Central memory CD8-positive, alpha-beta T cell (primary cell): ENCODE data around the gene GRK6.

Experiments used
- ATAC-seq: fragments of 150-1000 bp; cut with Tn5 transposase; replicated peaks from 2 replicates; pipeline ENCODE4 v1.10.0; 2022; ENCODE audit warnings: mild to moderate bottlenecking, moderate FRiP score, moderate number of reproducible peaks; ENCODE audit not compliant: poor library complexity, severe bottlenecking; ENCODE audit errors: extremely low read depth
- DNase-seq, 2 donors: peaks; one replicate each; pipeline ENCODE4 v3.0.0; 2021; ENCODE audit warnings: low spot score in 2 of 2
- H3K27ac Mint-ChIP-seq: one replicate; pipeline ENCODE4 v1.8.0; 2022; ENCODE audit warnings: low read depth, mild to moderate bottlenecking, moderate library complexity, mixed read lengths
- H3K27me3 Mint-ChIP-seq: one replicate; pipeline ENCODE4 v1.8.0; 2022; ENCODE audit warnings: mixed read lengths
- H3K36me3 Mint-ChIP-seq: one replicate; pipeline ENCODE4 v1.8.0; 2022; ENCODE audit warnings: mild to moderate bottlenecking, moderate library complexity, mixed read lengths; ENCODE audit not compliant: insufficient read depth
- H3K4me1 Mint-ChIP-seq: one replicate; pipeline ENCODE4 v1.8.0; 2022; ENCODE audit warnings: mixed read lengths
- H3K4me3 Mint-ChIP-seq: one replicate; pipeline ENCODE4 v1.8.0; 2022; ENCODE audit warnings: mild to moderate bottlenecking, moderate library complexity, mixed read lengths
- H3K9me3 Mint-ChIP-seq: one replicate; pipeline ENCODE4 v1.8.0; 2022; ENCODE audit warnings: mixed read lengths

The GRK6 gene

DNA sequence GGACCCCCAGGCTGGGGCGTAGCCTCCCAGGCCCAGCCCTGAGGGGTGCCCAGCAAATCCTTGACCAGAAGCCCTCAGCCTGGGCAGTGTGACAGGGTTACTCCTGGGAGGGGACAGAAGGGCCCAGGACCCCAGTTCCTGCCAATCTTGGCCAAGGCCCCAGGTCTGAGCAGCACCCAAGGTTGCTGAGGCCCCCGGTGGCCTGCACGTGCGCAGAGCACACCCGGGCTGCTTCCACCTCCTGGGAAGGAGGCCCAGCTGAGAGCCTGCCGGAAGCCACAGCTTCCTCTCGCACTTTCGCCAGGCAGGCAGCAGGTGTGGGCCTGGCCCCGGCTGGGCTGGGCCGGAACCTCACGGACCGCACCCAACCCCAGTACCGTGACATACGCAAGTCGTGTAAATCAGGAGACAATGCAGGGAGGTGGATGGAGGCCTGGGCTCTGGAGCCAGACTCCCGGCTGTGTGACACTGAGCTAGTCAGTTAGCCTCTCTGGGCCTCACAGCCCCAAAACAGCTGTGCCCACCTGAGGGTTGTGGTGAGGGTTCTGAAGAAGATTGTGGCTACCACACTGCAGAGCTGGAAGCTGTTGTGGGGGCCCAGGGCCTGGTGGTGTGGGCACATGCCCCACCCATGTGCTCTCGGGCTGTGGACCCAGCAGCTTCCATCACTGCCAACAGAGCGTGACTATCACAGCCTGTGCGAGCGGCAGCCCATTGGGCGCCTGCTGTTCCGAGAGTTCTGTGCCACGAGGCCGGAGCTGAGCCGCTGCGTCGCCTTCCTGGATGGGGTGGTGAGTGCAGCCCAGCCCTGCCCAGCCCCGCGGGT, 5.1 kb downstream of the GRK6 start:
- Mint-ChIP-seq H3K27ac (peak overlapping the region; percentile 93), H3K27me3 (no peaks in the 10 kb centered on the region), H3K9me3 (no peaks in the 10 kb centered on the region), H3K36me3 (peaks cover 67% of the 10 kb centered on the region), H3K4me3 (peak overlapping the region; percentile 80), H3K4me1 (peaks cover 49% of the 10 kb centered on the region)
- ATAC-seq (peak; percentile 55), DNase-seq (peak; percentile 56 to 76)

DNA sequence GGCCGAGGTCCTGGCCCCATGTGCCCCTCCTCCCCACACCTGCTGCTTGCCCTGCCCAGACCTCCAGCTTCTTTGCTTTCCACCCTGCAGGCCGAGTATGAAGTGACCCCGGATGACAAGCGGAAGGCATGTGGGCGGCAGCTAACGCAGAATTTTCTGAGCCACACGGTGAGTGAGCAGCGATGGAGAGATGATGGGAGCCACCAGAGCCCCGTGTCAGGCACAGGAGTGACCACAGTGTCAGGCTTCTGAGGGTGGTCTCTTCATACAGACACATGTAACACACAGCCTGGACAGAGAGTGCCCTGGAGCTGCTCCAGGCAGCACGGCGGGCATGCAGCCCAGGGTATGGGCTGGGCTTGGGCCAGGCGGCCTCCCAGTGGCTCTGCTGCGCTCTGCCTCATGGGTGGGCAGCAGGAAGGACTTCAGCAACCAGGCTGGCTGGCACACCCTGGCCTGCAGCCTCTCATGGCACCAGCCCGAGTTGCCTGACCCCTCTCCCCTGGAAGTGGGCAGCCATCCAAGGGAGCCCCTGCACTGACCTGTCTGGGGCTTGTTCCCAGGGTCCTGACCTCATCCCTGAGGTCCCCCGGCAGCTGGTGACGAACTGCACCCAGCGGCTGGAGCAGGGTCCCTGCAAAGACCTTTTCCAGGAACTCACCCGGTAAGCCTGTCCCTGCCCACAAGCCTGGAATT, 5.8 kb downstream of the GRK6 start:
- Mint-ChIP-seq H3K27me3 (no peaks in the 10 kb centered on the region), H3K9me3 (no peaks in the 10 kb centered on the region), H3K4me3 (peak overlapping the region; percentile 80), H3K4me1 (peaks cover 56% of the 10 kb centered on the region), H3K36me3 (peaks cover 73% of the 10 kb centered on the region), H3K27ac (peak overlapping the region; percentile 93)
- DNase-seq (no peak), ATAC-seq (no peak)

DNA sequence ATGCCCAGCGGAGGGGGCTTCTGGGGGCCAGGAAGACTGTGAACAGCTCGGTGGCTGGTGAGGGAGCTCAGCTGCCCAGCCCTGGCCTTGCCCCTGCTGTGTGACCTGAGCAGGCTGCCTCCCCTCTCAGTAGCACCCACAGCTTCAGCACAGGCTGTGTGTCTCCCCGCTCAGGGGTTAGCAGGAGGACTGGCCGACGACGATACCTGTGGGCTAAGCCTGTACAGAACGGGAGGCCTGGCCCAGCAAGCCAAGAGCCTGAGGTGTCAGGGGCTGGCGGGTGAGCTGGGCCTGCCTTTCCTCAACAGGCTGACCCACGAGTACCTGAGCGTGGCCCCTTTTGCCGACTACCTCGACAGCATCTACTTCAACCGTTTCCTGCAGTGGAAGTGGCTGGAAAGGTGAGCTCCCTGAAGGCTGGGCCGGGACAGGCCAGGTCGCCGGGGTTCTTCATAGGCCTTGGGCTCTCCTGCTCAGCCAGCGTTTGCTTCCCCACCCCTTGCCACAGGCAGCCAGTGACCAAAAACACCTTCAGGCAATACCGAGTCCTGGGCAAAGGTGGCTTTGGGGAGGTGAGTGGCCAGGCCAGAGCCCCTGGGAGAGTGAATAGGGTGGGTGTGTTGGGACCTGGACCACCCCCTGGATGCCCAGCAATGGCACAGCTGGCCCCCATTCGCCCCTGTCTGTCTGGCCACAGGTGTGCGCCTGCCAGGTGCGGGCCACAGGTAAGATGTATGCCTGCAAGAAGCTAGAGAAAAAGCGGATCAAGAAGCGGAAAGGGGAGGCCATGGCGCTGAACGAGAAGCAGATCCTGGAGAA, 6.6 kb downstream of the GRK6 start:
- no peaks in the 10 kb centered on the region for H3K27me3 Mint-ChIP-seq
- DNase-seq: no peak

DNA sequence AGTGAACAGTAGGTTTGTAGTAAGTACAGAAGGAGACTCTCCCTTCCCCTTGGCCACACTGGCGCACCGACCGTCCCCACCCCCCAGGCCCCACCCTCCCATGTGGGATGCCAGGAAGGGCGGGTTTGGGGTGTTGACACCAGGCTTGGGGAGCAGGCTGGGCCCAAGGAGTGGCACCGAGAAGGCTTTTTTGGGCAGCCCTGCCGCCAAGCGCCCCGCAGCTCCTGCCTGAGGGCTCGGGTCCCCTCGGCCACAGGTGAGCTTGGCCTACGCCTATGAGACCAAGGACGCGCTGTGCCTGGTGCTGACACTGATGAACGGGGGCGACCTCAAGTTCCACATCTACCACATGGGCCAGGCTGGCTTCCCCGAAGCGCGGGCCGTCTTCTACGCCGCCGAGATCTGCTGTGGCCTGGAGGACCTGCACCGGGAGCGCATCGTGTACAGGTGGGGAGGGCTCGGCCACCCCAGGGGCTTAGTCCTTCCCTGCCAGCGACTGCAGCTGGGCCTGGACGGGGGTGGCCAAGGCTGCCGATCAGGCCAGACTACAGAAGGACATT, 7.3 kb downstream of the GRK6 start:
- Mint-ChIP-seq H3K4me1 (peaks cover 60% of the 10 kb centered on the region), H3K36me3 (peaks cover 87% of the 10 kb centered on the region), H3K27me3 (no peaks in the 10 kb centered on the region), H3K9me3 (no peaks in the 10 kb centered on the region), H3K4me3 (peak overlapping the region; percentile 80), H3K27ac (peak overlapping the region; percentile 51)
- DNase-seq (no peak), ATAC-seq (no peak)

More for the DNA sequence above, 6.6 kb downstream of the GRK6 start:
- peak overlapping the region; percentile 51 for H3K27ac Mint-ChIP-seq
- no peaks in the 10 kb centered on the region for H3K9me3 Mint-ChIP-seq
- peaks cover 60% of the 10 kb centered on the region for H3K4me1 Mint-ChIP-seq
- ATAC-seq: no peak
- H3K36me3 Mint-ChIP-seq: peaks cover 80% of the 10 kb centered on the region
- H3K4me3 Mint-ChIP-seq: peak overlapping the region; percentile 80

DNA sequence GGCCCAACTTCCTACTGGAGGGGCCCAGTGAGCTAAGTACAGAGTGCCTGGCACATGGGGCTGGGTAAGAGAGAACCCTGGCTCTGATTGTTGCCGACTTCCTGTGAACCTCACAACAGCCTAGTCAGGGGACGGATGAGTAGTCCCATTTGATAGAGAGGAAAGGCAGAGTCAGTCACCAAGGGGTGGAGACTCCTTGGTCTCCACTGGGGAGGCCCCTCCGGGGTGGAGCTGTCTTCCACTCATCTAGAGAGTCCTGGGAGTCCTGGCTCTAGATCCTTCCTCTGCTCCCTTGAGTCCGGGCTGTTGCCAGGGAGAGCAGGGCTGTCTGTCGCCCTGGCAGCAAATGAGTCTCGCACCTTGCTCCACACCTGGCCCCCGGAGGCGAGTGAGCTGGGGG, 8.0 kb downstream of the GRK6 start:
- ATAC-seq (peak; percentile 26), DNase-seq (no peak)
- Mint-ChIP-seq H3K4me3 (peak overlapping the region; percentile 80), H3K4me1 (peaks cover 55% of the 10 kb centered on the region), H3K27ac (peak overlapping the region; percentile 16), H3K36me3 (peaks cover 86% of the 10 kb centered on the region), H3K9me3 (no peaks in the 10 kb centered on the region), H3K27me3 (no peaks in the 10 kb centered on the region)

DNA sequence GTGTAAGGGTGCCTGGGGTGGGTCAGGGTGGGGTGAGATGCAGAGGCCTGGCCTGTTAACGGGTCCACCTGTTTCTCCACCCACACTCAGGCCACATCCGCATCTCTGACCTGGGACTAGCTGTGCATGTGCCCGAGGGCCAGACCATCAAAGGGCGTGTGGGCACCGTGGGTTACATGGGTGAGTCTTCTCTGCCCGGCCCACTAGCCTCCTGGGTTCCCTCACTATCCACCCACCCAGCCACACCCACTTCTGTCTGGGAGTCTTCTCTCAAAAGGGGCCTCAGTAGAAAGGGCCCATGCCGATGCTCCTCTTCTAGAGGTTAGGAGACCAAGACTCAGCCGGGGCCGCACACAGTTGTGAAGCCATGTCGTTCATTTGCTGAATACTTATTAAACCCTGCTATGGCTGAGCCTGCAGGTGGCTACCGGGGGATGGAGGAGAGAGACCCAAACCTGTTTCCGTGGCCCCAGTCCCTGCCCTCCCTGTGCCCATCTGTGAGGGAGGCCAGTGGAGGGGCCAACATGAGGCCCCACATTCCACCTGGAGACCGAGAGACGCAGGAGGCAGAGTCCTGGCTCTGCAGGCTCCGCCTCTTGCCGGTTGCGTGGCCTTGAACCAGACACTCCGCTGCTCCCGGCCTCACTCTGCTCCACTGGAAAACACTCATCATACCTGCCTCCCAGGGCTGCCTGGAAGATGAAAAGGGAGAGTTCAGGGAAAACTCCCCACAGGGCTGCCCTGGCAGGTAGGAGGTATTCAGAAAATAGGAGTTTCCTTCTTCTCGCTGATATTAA, 8.7 kb downstream of the GRK6 start:
- Mint-ChIP-seq H3K27me3 (no peaks in the 10 kb centered on the region), H3K4me1 (peaks cover 55% of the 10 kb centered on the region), H3K9me3 (no peaks in the 10 kb centered on the region), H3K27ac (no peak overlapping the region), H3K36me3 (peaks cover 82% of the 10 kb centered on the region), H3K4me3 (peak overlapping the region; percentile 80)
- DNase-seq (no peak), ATAC-seq (no peak)

DNA sequence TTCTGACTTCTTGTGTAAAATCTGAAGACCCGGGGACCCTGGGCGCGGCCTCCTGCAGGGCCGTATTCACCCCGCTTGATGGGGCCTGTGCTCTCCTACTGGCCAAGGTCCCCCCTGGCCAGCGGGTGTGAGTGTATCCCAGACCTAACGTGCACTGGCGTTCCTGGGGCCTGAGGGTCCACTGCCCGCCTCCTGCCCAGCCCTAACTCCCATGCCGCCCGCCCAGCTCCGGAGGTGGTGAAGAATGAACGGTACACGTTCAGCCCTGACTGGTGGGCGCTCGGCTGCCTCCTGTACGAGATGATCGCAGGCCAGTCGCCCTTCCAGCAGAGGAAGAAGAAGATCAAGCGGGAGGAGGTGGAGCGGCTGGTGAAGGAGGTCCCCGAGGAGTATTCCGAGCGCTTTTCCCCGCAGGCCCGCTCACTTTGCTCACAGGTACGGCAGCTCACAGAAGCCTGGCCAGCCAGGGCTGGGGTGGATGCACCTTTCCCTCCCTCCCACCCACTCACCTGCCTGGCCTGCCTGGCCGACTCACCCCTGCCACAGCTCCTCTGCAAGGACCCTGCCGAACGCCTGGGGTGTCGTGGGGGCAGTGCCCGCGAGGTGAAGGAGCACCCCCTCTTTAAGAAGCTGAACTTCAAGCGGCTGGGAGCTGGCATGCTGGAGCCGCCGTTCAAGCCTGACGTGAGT, 9.5 kb downstream of the GRK6 start:
- Mint-ChIP-seq H3K9me3 (no peaks in the 10 kb centered on the region), H3K27me3 (no peaks in the 10 kb centered on the region), H3K36me3 (peaks cover 76% of the 10 kb centered on the region), H3K27ac (peak overlapping the region; percentile 73), H3K4me1 (peaks cover 51% of the 10 kb centered on the region), H3K4me3 (no peak overlapping the region)
- DNase-seq (no peak), ATAC-seq (no peak)

DNA sequence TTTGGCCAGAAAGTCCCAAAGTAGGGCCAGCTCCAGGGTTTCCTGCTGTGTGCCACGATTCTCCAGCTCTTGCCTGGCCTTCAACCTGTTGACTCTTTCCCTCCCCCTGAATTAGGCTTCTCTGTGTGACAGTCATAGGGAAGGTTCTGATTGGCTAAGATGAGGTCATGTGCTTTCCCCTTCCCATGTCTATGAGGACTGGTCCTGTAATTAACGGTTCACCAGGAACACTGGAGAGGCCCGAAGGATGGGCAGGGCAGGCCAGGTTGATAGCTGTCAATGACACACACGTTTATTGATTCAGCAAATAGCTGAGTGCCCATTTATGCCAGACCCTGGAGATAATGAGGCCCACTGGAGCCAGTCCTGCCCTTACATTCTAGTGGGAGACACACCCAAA, 11.1 kb downstream of the GRK6 start:
- DNase-seq: no peak
- Mint-ChIP-seq H3K27me3 (no peaks in the 10 kb centered on the region), H3K27ac (peak overlapping the region; percentile 16), H3K9me3 (no peaks in the 10 kb centered on the region), H3K36me3 (peaks cover 70% of the 10 kb centered on the region), H3K4me3 (no peak overlapping the region), H3K4me1 (peaks cover 43% of the 10 kb centered on the region)
- ATAC-seq: no peak

DNA sequence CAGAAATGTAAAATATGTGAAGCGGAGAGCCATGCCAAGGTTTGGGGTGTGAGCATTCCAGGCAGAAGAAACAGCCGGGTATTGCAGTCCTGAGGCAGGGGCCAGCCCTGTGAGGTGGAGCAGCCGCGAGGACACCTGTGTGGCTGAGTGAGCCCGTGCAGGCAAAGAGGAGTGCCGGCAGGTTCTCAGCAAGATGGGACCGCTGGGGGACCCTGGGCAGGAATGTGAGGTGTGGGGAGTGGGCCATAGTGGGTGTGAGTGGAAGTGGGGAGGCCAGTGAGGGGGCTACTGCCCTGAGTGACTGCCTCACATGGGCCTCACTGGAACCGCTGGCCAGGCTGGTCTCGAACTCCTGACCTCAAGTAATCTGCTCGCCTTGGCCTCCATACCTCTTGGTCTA, 12.0 kb downstream of the GRK6 start:
- Mint-ChIP-seq H3K9me3 (no peaks in the 10 kb centered on the region), H3K27me3 (no peaks in the 10 kb centered on the region), H3K4me3 (no peak overlapping the region), H3K36me3 (peaks cover 65% of the 10 kb centered on the region), H3K4me1 (peaks cover 45% of the 10 kb centered on the region), H3K27ac (peak overlapping the region; percentile 16)
- ATAC-seq (no peak), DNase-seq (no peak)

DNA sequence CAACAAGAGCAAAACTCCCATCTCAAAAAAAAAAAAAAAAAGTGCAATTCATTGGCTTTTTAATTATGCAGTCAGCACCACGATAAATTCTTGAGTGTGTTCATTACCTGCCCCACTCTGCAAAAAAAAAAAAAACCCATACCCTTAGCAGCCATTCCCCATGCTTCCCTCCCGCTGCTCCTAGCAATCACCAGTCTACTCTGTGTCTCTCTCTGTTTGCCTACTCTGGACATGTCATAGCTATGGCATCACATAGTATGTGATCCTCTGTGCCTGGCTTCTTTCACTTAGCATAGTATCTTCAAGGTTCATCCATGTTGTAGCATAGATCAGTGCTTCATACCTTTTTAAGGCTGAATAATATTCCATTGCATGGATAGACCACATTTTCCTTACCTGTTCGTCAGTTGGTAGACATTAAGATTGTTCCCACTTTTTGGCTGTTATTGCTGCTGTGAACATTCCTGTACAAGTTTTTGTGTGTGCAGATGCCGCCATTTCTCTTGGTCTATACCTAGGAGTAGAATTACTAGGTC, 13.1 kb downstream of the GRK6 start:
- no peaks in the 10 kb centered on the region for H3K9me3 Mint-ChIP-seq
- DNase-seq (no peak), ATAC-seq (no peak)
- H3K27me3 Mint-ChIP-seq: no peaks in the 10 kb centered on the region
- peaks cover 56% of the 10 kb centered on the region for H3K36me3 Mint-ChIP-seq
- H3K4me1 Mint-ChIP-seq: peaks cover 48% of the 10 kb centered on the region
- H3K4me3 Mint-ChIP-seq: no peak overlapping the region
- peak overlapping the region; percentile 84 for H3K27ac Mint-ChIP-seq
